GM12878 (cell line): ENCODE results near the gene ERO1A. TPM values are rescaled to one million over a fixed set of nuclear protein-coding genes. Genes with fewer than 3 reads are reported as not detected.

ENCODE experiments used
- ASH2L ChIP-seq: fragments of 300-600, 200-600 bp; sonication (generic); IDR thresholded peaks from 2 replicates; pipeline ENCODE4 v1.6.1; 2017; ENCODE audit warnings: low read depth, mild to moderate bottlenecking, borderline replicate concordance
- CBX3 ChIP-seq: fragments of 200-600 bp; sonication (generic); IDR thresholded peaks from 2 replicates; pipeline ENCODE4 v1.6.1; 2016; ENCODE audit warnings: low read depth, borderline replicate concordance
- EZH2 ChIP-seq: IDR thresholded peaks from 2 replicates; pipeline ENCODE4 v1.6.1; 2012; ENCODE audit warnings: low read depth, mild to moderate bottlenecking, control low read depth, inconsistent platforms, low read length, borderline replicate concordance; ENCODE audit not compliant: control insufficient read depth
- GATAD2B ChIP-seq: fragments of 450-650 bp; conservative IDR thresholded peaks from 2 replicates; pipeline ENCODE4 v1.6.1; 2017; ENCODE audit warnings: low read depth, mild to moderate bottlenecking, moderate library complexity
- IRF3 ChIP-seq: fragments of 450-650 bp; IDR thresholded peaks from 2 replicates; pipeline ENCODE4 v1.6.1; 2014; ENCODE audit warnings: mild to moderate bottlenecking
- MEF2A ChIP-seq: IDR thresholded peaks from 2 replicates; pipeline ENCODE4 v1.6.1; 2011; ENCODE audit warnings: low read depth, mild to moderate bottlenecking, low read length, moderate library complexity; ENCODE audit not compliant: insufficient read depth
- MTA2 ChIP-seq: fragments of 450-650 bp; IDR thresholded peaks from 2 replicates; pipeline ENCODE4 v1.6.1; 2016; ENCODE audit warnings: low read depth, mild to moderate bottlenecking, moderate library complexity
- PAX5 ChIP-seq: IDR thresholded peaks from 2 replicates; pipeline ENCODE4 v1.6.1; 2011; ENCODE audit warnings: low read depth, low read length, borderline replicate concordance
- RFX5 ChIP-seq: IDR thresholded peaks from 2 replicates; pipeline ENCODE4 v1.6.1; 2011; ENCODE audit warnings: low read depth, low read length, improper control_type of control experiment
- SMAD1 ChIP-seq: fragments of 450-650 bp; IDR thresholded peaks from 2 replicates; pipeline ENCODE4 v1.6.1; 2018; ENCODE audit warnings: mild to moderate bottlenecking, low read depth; ENCODE audit not compliant: partially characterized antibody
- TARDBP ChIP-seq: IDR thresholded peaks from 2 replicates; pipeline ENCODE4 v1.6.1; 2016; ENCODE audit warnings: borderline replicate concordance
- YY1 ChIP-seq: IDR thresholded peaks from 2 replicates; pipeline ENCODE4 v1.6.1; 2011; ENCODE audit warnings: low read depth, mild to moderate bottlenecking, low read length
- polyA plus RNA-seq, 11 experiments: library from polyadenylated mRNA; depleted of rRNA in 4 of 11; unstranded in 6 of 11; stranded (reverse) in 5 of 11; fragments of >200 nt; fragmentation: Nextera tagmentation in 4 of 11; fragmentation: Illumina TruSeq in 1 of 11; extraction: Ambion mirVana in 4 of 11; extraction: Trizol in 1 of 11; gene quantifications; 1 replicate in 1 of 11; 2 replicates in 10 of 11; pipeline versions ENCODE4 v1.2.1 to v1.2.3, GENCODE V29; 2011 to 2016; ENCODE audit warnings: inconsistent platforms in 2 of 11, missing spikeins in 2 of 11, low read depth in 1 of 11
- total RNA-seq, 4 experiments: library from RNA; depleted of rRNA in 3 of 4; stranded (reverse); fragments of >200 nt in 3 of 4; fragmentation: Illumina TruSeq in 1 of 4; extraction: Trizol in 1 of 4; gene quantifications; 2 replicates each; pipeline versions ENCODE4 v1.2.1 to v1.2.3, GENCODE V29; 2013 to 2021
- TF ChIP-seq, protein P1 (sequence below): fragments of 450-650 bp; IDR thresholded peaks from 2 replicates; pipeline ENCODE4 v1.6.1; 2017; ENCODE audit warnings: mild to moderate bottlenecking, low read depth, inconsistent platforms; ENCODE audit not compliant: poor library complexity, severe bottlenecking

Gene ERO1A
- total and polyA plus RNA-seq, 10 of the 15 experiments (the other 5 are each of a cell fraction or from before 2014, with no cell fraction given) = 17.5 to 93.1 (median 48.5) TPM

- TF ChIP-seq, protein P1, sequence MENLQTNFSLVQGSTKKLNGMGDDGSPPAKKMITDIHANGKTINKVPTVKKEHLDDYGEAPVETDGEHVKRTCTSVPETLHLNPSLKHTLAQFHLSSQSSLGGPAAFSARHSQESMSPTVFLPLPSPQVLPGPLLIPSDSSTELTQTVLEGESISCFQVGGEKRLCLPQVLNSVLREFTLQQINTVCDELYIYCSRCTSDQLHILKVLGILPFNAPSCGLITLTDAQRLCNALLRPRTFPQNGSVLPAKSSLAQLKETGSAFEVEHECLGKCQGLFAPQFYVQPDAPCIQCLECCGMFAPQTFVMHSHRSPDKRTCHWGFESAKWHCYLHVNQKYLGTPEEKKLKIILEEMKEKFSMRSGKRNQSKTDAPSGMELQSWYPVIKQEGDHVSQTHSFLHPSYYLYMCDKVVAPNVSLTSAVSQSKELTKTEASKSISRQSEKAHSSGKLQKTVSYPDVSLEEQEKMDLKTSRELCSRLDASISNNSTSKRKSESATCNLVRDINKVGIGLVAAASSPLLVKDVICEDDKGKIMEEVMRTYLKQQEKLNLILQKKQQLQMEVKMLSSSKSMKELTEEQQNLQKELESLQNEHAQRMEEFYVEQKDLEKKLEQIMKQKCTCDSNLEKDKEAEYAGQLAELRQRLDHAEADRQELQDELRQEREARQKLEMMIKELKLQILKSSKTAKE = peak; percentile 37
- TF ChIP-seq MTA2 (no peak), CBX3 (no peak), ASH2L (no peak), YY1 (peak; percentile 98), GATAD2B (no peak), PAX5 (no peak), SMAD1 (no peak), IRF3 (no peak), EZH2 (no peak), MEF2A (no peak), TARDBP (no peak), RFX5 (no peak)
- TF ChIP-seq, all 136 proteins: peak for 36
Observed at GRCh38 chr14:52706724-52707706, 11.7 kb upstream of the ERO1A start, which contains the start of gene PSMC6 (continued).
